Testis (tissue), 2 donors: Measurements from ENCODE around the gene RNF125.

Experiments
- POLR2A ChIP-seq: fragments of 450-650 bp; IDR thresholded peaks from one replicate; pipeline ENCODE4 v1.6.1; 2017; ENCODE audit warnings: antibody characterized with exemption, mild to moderate bottlenecking, moderate library complexity
- TF ChIP-seq, protein P1 (sequence below), 3 experiments: fragments of 450-650 bp in 2 of 3; fragments of 200-600 bp in 1 of 3; sonication (generic) in 1 of 3; IDR thresholded peaks; one replicate each; pipeline ENCODE4 v1.5.1; 2016 to 2019; ENCODE audit warnings: antibody characterized with exemption in 3 of 3, mild to moderate bottlenecking in 2 of 3, moderate library complexity in 1 of 3

DNA sequence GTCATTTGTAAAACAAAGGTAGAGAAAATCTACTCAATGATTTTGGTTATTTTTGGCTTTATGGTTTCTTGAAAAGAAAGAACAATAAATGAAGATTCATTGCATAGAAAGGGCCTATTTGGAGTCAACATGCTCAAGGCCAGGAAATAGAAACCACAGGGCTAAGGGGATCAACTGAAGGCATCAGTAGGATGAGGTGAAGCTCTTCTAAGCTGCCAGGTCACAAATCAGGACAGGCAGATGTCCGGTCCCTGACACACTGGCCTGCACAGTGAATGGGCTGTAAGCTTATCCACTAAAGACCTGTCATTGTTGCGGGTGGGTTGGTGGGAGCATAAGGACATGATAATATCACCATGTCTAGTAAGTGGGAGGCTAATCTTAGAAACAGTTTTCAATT, 41.4 kb downstream of the RNF125 start:
- TF ChIP-seq, protein P1, sequence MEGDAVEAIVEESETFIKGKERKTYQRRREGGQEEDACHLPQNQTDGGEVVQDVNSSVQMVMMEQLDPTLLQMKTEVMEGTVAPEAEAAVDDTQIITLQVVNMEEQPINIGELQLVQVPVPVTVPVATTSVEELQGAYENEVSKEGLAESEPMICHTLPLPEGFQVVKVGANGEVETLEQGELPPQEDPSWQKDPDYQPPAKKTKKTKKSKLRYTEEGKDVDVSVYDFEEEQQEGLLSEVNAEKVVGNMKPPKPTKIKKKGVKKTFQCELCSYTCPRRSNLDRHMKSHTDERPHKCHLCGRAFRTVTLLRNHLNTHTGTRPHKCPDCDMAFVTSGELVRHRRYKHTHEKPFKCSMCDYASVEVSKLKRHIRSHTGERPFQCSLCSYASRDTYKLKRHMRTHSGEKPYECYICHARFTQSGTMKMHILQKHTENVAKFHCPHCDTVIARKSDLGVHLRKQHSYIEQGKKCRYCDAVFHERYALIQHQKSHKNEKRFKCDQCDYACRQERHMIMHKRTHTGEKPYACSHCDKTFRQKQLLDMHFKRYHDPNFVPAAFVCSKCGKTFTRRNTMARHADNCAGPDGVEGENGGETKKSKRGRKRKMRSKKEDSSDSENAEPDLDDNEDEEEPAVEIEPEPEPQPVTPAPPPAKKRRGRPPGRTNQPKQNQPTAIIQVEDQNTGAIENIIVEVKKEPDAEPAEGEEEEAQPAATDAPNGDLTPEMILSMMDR (IDR thresholded peaks at IDR 0.05), result no peak
- no peak for TF ChIP-seq POLR2A
